HG03460 (cell line): Measurements from ENCODE around the gene ZNF622.
"Not testable (repeated sequence)": the region's sequence is repeated elsewhere in the genome, so short reads cannot be mapped to it uniquely, and the experiment has no call there.

Source experiments
- ATAC-seq: cut with Tn5 transposase; IDR thresholded peaks from one replicate; pipeline ENCODE4 v1.9.1; 2021; ENCODE audit not compliant: unreplicated experiment

ZNF622 gene

DNA sequence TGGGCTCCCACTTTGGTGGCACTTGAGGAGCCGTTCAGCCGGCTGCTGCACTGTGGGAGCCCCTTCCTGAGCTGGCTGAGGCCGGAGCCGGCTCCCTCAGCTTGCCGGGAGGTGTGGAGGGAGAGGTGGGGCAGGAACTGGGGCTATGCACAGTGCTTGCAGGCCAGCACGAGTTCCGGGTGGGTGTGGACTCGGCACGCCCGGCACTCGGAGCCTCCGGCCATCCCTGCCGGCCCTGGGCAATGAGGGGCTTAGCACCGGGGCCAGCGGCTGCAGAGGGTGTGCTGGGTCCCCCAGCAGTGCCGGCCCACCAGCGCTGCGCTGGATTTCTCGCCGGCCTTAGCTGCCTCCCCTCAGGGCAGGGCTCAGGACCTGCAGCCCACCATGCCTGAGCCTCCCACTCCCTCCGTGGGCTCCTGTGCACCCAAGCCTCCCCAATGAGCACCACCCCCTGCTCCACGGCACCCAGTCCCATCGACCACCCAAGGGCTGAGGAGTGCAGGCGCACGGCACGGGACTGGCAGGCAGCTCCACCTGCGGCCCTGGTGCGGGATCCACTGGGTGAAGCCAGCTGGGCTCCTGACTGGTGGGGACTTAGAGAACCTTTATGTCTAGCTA lies 29.4 kb downstream of the ZNF622 start:
- not testable (repeated sequence) for ATAC-seq

DNA sequence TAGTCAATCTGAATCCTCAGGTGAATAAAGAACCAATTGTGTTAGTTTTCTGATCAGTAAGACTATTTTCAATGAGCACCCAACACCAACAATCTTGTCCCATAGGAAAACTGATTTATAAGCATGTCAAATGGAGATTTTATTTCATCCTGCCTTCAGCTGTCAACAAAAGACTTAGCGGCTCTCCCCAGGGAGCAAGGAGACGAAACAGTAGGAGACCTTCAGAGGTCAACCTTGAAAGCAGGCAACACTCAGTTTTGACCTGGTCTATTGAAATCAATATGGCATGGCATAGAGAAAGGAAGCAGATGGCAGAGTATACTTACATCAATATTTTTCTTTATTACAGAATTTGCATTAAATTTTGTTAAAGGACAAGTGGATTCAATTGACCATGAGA lies 34.1 kb downstream of the ZNF622 start:
- ATAC-seq, result no peak

DNA sequence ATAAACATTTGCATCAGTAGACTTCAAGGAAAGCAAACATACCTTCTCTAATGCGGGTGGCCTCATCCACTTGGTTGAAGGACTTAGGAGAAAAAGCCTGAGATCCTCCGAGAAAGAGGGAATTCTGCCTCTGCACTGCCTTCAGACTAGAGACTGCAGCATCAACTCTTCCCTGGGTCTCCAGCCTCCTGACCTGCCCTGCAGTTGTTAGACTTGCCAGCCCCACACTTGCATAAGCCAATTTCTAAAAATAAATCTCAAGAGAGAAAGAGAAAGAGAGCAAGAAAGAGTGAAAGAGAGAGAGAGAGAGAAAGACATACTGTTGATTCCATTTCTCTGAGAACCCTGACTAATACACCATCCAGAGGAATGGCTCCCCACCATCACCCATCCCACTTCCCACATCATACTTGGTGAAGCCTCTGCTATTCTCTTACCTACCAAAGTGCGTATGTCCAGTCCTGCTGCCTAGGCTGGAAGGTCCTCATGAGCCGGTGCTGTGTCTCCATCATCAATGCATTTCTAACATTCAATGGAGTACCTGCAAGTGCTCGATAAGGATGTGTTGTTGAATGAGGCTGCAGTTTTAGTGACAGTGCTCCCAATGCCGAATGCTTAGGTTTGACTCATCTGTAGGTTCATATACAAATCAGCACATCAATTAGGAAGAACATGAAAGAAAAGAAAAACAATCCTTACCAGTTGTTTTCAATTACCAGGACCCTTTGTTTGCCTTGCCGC lies 35.1 kb downstream of the ZNF622 start:
- no peak for ATAC-seq

DNA sequence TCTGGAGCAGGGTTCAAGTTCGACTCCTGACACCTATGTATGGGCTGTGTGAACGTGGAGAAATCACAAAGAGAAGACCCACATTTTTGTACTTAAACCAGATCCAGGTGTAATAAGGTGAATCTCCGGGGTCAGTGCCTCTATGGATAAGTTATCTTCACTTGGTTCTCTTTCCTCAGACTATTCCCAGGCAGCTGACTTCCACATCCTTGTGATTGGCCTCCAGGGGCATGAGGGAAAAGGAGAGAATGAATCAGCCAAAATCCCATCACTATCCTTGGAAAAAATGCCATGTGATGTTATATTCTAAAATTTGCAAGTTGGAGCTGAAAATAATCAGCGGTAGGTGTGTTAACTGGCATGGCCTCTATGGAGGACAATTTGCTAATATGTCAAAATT lies 37.2 kb downstream of the ZNF622 start:
- ATAC-seq, result no peak

DNA sequence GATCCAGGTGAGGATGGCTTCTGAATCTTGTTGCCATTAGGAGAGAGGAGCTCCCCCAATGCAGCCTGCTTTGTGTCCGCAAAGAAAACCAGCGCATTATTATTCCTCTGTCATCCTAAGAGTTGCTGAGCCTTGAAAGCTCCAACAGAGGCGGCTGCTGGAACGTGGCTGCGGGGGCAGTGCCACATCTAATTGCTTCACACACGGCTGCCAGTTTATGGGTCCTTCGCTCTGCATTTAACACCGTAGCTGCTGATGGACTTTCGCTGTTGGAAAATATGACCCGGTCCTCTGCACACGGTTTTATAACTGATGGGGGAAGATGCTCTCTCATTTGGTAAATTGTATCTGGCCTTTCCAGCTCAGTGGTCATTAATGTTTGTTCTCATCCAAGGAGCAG lies 38.0 kb downstream of the ZNF622 start:
- ATAC-seq, result no peak

DNA sequence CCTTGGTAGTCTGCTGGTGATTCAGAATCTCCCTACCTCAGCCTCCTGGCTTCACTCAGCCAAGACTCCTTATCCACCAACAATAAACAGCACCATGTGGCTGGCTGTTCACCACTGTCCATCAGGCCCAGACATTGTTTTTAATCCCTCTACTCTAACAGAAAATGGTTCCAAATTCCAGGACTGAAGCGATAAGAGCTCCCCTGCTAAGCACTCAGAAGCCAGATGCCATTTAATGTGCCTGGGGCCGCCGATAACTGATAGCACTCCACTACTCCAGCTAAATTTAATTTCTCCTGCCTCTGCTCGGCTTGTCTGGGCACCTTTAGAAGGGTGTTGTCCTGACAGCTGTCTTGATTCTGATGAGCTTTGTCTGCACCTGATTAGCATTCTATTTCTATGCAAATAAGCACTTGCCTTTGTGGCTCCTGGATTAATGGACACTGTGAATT lies 47.1 kb downstream of the ZNF622 start:
- no peak for ATAC-seq

DNA sequence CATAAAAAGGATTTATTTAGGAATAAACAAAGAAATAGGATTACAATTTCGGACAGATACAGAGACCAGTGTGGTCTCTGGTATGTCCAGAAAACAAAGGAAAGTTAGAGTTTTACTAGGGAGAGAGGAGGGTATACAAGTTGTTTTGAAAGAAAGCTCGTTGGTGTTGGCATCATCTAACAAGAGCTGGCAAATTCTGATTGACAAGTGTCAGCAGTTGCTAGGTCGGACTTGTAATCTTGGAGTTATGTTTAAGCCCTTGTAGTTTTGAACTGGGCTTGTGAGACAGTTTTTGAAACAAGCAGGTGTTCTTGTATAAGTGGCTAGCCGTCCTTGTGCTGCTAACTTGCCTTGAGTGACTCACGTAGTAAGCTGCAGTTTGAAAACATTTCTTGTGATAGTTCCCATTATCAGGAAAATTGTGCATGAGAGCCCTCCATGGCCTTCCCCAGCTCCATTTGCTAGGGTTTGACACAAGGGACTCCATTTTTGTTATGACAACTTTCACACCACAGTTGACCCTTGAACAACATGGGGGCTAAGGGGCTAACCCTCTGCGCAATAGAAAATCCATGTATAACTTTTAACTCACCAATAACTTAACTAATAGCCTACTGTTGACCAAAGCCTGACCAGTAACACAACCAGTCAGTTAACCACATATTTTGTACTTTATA lies 48.1 kb downstream of the ZNF622 start:
- ATAC-seq, result no peak

DNA sequence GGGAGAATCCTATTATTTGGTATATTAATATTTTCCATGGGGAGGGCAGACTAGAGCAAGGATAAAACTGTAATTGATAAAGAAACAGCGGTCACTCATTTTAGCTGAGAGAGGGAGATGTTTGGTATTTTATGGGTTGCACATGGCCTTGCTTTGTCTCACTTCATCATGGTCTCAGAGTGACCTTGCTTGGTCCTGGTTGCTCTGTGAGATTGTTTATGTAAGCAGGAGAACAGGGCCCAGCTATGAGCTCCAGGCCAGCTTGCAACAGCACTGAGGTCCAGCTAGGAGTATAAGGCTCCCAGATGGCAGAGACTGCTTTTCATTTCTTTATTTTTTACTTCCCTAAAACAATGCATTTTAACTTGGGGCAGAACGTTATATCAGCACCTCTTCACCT lies 50.7 kb downstream of the ZNF622 start:
- no peak for ATAC-seq

DNA sequence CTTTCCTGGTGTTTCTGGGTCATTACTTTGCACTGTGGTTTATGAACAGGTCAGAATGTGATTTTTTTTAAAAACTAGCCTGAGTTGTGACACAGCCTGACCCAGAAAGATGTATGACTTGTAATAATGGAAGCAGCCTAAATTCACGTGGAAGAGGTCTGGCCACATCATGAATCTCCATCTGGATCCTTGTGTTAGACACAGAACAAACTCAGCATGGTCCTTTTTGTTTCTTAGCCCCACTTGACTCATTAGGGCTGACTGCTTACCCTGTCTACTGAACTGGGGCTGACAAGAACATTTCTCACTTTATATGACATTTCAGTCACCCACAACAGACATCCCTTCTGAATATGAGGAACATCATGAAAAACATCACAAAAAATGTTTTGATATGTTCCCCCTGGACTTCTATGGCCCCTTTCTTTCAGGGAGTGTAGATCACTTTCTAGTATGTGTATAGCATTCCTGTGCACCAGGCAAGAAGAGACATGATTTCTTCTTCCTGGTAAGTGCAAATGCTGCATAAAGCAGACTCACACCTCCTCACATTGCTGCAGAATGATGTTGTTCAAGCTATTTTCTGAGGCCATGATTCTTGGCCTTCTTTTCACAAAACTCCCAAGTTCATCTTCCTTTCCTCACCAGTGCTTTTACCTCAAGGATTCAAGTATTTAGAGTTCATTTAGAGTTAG lies 52.3 kb downstream of the ZNF622 start:
- ATAC-seq, result no peak

DNA sequence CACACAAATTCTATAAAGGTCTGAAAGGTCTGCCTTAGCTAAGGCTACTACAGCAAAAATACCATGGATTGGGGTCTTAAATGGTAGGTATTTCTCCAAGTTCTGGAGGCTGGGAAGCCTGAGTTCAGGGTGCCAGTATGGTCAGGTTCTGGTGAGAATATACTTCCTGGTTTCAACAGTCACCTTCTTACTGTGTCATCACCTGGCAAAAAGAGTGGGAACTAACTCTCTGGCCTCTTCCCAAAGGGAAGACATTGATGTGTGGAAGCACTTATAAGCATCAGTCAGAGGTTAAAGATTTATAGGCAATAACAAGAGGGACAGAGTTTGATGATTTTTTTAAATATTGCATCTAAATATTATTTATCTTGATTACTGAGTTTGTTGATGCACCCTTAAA lies 53.0 kb downstream of the ZNF622 start:
- no peak for ATAC-seq

DNA sequence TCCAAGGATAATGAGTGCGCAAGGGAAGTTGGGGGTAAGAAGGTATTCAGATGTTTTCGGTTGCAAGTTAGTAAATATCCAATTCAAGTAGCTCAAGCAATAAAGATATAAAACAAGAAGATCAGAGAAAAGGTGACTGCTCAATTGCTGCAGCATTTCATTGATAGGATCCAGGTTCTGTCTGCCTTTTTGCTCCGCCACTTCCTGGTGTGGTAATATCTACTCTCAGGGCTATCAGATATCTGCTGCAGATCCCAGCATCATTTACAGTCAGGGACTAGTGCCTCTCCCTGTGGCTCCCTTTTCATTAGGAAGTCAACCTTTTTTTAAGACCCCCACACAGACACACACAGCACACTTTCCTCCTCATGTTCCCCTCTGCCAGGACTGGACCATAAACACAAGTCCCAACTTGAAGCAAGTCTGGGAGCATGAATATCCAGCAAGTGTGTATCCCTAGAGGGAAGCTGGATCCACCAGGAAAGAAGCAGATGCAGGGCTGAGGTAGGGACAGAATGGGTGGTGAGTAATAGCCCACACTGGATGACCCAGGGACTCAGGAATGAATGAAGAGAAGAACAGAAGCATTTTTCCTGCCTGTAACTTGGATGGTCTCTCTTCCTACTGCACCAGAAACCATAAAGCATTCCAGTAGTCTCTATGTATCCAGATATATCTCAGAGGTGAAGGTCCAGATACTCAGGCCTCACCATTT lies 53.7 kb downstream of the ZNF622 start:
- no peak for ATAC-seq

DNA sequence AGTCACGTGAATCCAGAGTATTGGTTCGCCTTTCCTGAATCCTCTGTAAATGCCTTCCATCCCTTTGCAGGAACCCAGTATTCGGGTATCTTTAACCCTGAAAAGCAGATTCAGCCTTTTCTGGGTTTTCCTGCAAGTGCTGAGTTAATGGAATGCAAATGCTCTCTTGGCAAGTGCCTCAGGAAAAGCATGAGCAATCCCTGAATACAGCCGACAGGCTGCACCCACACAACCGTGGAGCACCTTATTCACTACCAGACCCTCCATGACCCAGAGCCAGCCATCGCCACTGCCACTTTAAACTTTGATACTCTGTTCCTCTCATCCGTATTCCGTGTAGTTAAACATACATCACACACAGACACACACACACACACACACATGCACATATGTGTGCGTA lies 54.4 kb downstream of the ZNF622 start:
- ATAC-seq, result no peak

DNA sequence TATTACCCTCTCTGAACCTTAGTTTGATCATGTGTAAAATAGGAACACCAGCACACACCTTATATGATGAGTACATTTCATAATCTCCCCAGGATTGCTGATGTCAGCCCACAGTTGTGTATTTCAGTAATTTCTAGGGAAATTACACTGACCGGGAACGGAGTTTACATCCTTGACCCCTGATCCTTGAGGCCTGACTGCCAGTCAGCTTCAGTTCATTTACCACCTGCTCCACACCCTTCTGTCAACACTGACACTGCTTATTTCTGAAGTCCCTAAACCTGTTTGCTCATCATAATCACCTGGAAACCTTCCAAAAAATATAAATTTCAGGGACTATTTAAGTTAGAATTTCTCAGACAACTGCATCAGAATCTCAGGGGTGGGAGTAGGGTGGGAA lies 55.3 kb downstream of the ZNF622 start:
- no peak for ATAC-seq

DNA sequence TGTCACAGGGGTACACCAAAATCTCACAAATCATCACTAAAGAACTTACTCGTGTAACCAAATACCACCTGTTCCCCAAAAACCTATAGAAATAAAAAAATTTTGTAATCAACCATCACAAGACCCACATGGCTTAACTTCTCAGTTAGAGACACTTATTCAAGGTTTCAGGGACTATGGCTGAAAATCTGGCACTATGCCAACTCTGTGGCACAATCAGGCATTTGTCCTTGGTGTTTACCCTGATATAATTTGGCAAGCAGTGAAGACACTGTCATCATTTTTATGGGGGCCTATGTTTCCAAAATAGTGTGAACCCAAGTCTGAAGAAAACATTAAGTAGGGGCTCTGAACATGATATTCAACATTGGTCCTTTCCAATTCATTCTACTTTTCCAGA lies 59.0 kb downstream of the ZNF622 start:
- no peak for ATAC-seq

DNA sequence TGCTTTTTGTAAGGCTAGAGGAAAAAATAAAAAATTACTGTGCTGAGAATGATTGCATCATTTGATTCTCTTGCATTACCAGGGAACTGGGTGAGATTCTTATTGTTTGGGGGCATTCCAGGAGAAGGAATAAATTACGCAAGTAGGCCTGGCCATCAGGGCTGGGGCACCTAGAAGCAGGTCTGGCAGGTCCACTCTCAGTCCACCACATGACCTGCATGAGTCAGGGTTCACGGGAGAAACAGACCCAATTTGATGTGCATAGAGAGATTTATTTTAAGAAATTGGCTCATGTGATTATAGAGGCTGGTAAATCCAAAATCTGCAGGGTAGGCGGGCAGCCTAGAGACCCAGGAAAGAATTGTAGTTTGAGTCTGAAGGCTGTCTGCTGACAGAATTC lies 59.6 kb downstream of the ZNF622 start:
- ATAC-seq, result no peak
